ENCODE measurements around the gene POU4F3. TPM values are rescaled to one million over a fixed set of nuclear protein-coding genes. Genes with fewer than 3 reads are reported as not detected.
"Not testable (repeated sequence)": the region's sequence is repeated elsewhere in the genome, so short reads cannot be mapped to it uniquely, and the experiment has no call there.

Gene POU4F3
- total RNA-seq: not detected

- Mint-ChIP-seq H3K27ac (no peak within 1 kb of the TSS), H3K4me1 (ENCODE audit: low read depth) (peaks cover 2% of the 10 kb centered on the region), H3K27me3 (peaks cover 84% of the 10 kb centered on the region), H3K9me3 (no peaks in the 10 kb centered on the region), H3K4me3 (no peak within 1 kb of the TSS), H3K36me3 (peaks cover 3% of the 10 kb centered on the region)
- DNase-seq: no peak
- ChIA-PET POLR2A (no interaction called here), CTCF (no interaction called here)
- intact Hi-C loops (cut with micrococcal nuclease): no loop called here
Measured at GRCh38 chr5:146338774-146339714, at the start of gene POU4F3. POU4F3 (plus strand) TSS chr5:146338839; CDS start chr5:146339113, 274 bp downstream.

- ChIA-PET CTCF (interaction anchor here (1.5 kb wide), 1 partner anchor 137 kb away, joined by 7 read pairs; no protein-coding TSS in a partner anchor), POLR2A (no interaction called here)
- Mint-ChIP-seq H3K36me3 (peaks cover 4% of the 10 kb centered on the region), H3K9me3 (no peaks in the 10 kb centered on the region), H3K27me3 (no peaks in the 10 kb centered on the region), H3K4me3 (no peak overlapping the region), H3K27ac (no peak overlapping the region), H3K4me1 (ENCODE audit: low read depth) (no peaks in the 10 kb centered on the region)
- no peak for DNase-seq
- intact Hi-C loops (cut with micrococcal nuclease): no loop called here
Measured at GRCh38 chr5:146290318-146290717, 48.3 kb upstream of the POU4F3 start.

GRCh38 chr5:146291421-146292074 is 47.1 kb upstream of the POU4F3 start:
- Mint-ChIP-seq H3K36me3 (peaks cover 2% of the 10 kb centered on the region), H3K9me3 (no peaks in the 10 kb centered on the region), H3K4me1 (ENCODE audit: low read depth) (no peaks in the 10 kb centered on the region), H3K4me3 (no peak overlapping the region), H3K27me3 (no peaks in the 10 kb centered on the region), H3K27ac (no peak overlapping the region)
- intact Hi-C loops (cut with micrococcal nuclease): loop anchor here (1.0 kb wide), 1 partner anchor 136 kb away; no protein-coding TSS in a partner anchor
- no peak for DNase-seq
- ChIA-PET POLR2A (no interaction called here), CTCF (interaction anchor here (2.0 kb wide), 1 partner anchor 136 kb away, joined by 9 read pairs; no protein-coding TSS in a partner anchor)

GRCh38 chr5:146296245-146296644 is 42.4 kb upstream of the POU4F3 start:
- no peak for DNase-seq
- CTCF ChIA-PET: no interaction called here
- Mint-ChIP-seq H3K4me3 (no peak overlapping the region), H3K36me3 (no peaks in the 10 kb centered on the region), H3K4me1 (ENCODE audit: low read depth) (no peaks in the 10 kb centered on the region), H3K27ac (no peak overlapping the region), H3K9me3 (no peaks in the 10 kb centered on the region), H3K27me3 (no peaks in the 10 kb centered on the region)
- POLR2A ChIA-PET: no interaction called here
- intact Hi-C loops (cut with micrococcal nuclease): no loop called here

- DNase-seq; H3K9me3 Mint-ChIP-seq; intact Hi-C loops (cut with micrococcal nuclease); POLR2A ChIA-PET; H3K4me1 Mint-ChIP-seq (ENCODE audit: low read depth); H3K36me3 Mint-ChIP-seq; H3K4me3 Mint-ChIP-seq; H3K27ac Mint-ChIP-seq; CTCF ChIA-PET; H3K27me3 Mint-ChIP-seq: not testable (repeated sequence)
Measured at GRCh38 chr5:146298920-146299319, 39.7 kb upstream of the POU4F3 start.

GRCh38 chr5:146301626-146302025 is 37.0 kb upstream of the POU4F3 start:
- Mint-ChIP-seq H3K9me3 (no peaks in the 10 kb centered on the region), H3K4me3 (no peak overlapping the region), H3K36me3 (no peaks in the 10 kb centered on the region), H3K4me1 (ENCODE audit: low read depth) (no peaks in the 10 kb centered on the region), H3K27ac (no peak overlapping the region), H3K27me3 (no peaks in the 10 kb centered on the region)
- intact Hi-C loops (cut with micrococcal nuclease): no loop called here
- ChIA-PET CTCF (no interaction called here), POLR2A (interaction anchor here (0.9 kb wide), 1 partner anchor 181 kb away, joined by 3 read pairs; no protein-coding TSS in a partner anchor)
- no peak for DNase-seq

- Mint-ChIP-seq H3K4me3 (no peak overlapping the region), H3K27ac (no peak overlapping the region), H3K27me3 (no peaks in the 10 kb centered on the region), H3K4me1 (ENCODE audit: low read depth) (no peaks in the 10 kb centered on the region), H3K9me3 (no peaks in the 10 kb centered on the region), H3K36me3 (no peaks in the 10 kb centered on the region)
- CTCF ChIA-PET: no interaction called here
- no peak for DNase-seq
- POLR2A ChIA-PET: no interaction called here
- intact Hi-C loops (cut with micrococcal nuclease): no loop called here
Measured at GRCh38 chr5:146302406-146302805, 36.2 kb upstream of the POU4F3 start.

- H3K4me1 Mint-ChIP-seq (ENCODE audit: low read depth): no peaks in the 10 kb centered on the region
- H3K9me3 Mint-ChIP-seq: no peaks in the 10 kb centered on the region
- no peak for DNase-seq
- POLR2A ChIA-PET: no interaction called here
- no peak overlapping the region for H3K27ac Mint-ChIP-seq
- no peaks in the 10 kb centered on the region for H3K27me3 Mint-ChIP-seq
- H3K36me3 Mint-ChIP-seq: no peaks in the 10 kb centered on the region
- intact Hi-C loops (cut with micrococcal nuclease): no loop called here
- H3K4me3 Mint-ChIP-seq: no peak overlapping the region
- CTCF ChIA-PET: interaction anchor here (1.5 kb wide), 1 partner anchor 120 kb away, joined by 4 read pairs; no protein-coding TSS in a partner anchor
Measured at GRCh38 chr5:146306838-146307237, 31.8 kb upstream of the POU4F3 start.

GRCh38 chr5:146307796-146308195 is 30.8 kb upstream of the POU4F3 start:
- intact Hi-C loops (cut with micrococcal nuclease): no loop called here
- POLR2A ChIA-PET: no interaction called here
- no peaks in the 10 kb centered on the region for H3K9me3 Mint-ChIP-seq
- no peak overlapping the region for H3K27ac Mint-ChIP-seq
- CTCF ChIA-PET: interaction anchor here (1.5 kb wide), 1 partner anchor 119 kb away, joined by 4 read pairs; no protein-coding TSS in a partner anchor
- peaks cover under 1% of the 10 kb centered on the region for H3K4me1 Mint-ChIP-seq (ENCODE audit: low read depth)
- no peaks in the 10 kb centered on the region for H3K27me3 Mint-ChIP-seq
- DNase-seq: no peak
- no peak overlapping the region for H3K4me3 Mint-ChIP-seq
- H3K36me3 Mint-ChIP-seq: no peaks in the 10 kb centered on the region

- POLR2A ChIA-PET: no interaction called here
- no peaks in the 10 kb centered on the region for H3K36me3 Mint-ChIP-seq
- CTCF ChIA-PET: no interaction called here
- intact Hi-C loops (cut with micrococcal nuclease): no loop called here
- peaks cover 6% of the 10 kb centered on the region for H3K4me1 Mint-ChIP-seq (ENCODE audit: low read depth)
- no peak for DNase-seq
- no peak overlapping the region for H3K27ac Mint-ChIP-seq
- no peaks in the 10 kb centered on the region for H3K9me3 Mint-ChIP-seq
- peaks cover 7% of the 10 kb centered on the region for H3K27me3 Mint-ChIP-seq
- no peak overlapping the region for H3K4me3 Mint-ChIP-seq
Measured at GRCh38 chr5:146310540-146310939, 28.1 kb upstream of the POU4F3 start.

- CTCF ChIA-PET: no interaction called here
- Mint-ChIP-seq H3K4me1 (ENCODE audit: low read depth) (peaks cover 6% of the 10 kb centered on the region), H3K27me3 (peaks cover 7% of the 10 kb centered on the region), H3K36me3 (no peaks in the 10 kb centered on the region), H3K4me3 (no peak overlapping the region), H3K27ac (no peak overlapping the region), H3K9me3 (no peaks in the 10 kb centered on the region)
- POLR2A ChIA-PET: no interaction called here
- intact Hi-C loops (cut with micrococcal nuclease): no loop called here
- no peak for DNase-seq
Measured at GRCh38 chr5:146311278-146311677, 27.4 kb upstream of the POU4F3 start.

- POLR2A ChIA-PET: interaction anchor here (0.6 kb wide), 1 partner anchor 940 kb away, joined by 4 read pairs; no protein-coding TSS in a partner anchor
- DNase-seq: no peak
- no peaks in the 10 kb centered on the region for H3K9me3 Mint-ChIP-seq
- H3K4me1 Mint-ChIP-seq (ENCODE audit: low read depth): peaks cover 6% of the 10 kb centered on the region
- no peak overlapping the region for H3K27ac Mint-ChIP-seq
- CTCF ChIA-PET: no interaction called here
- H3K36me3 Mint-ChIP-seq: no peaks in the 10 kb centered on the region
- peaks cover 7% of the 10 kb centered on the region for H3K27me3 Mint-ChIP-seq
- H3K4me3 Mint-ChIP-seq: no peak overlapping the region
- intact Hi-C loops (cut with micrococcal nuclease): no loop called here
Measured at GRCh38 chr5:146313027-146313426, 25.6 kb upstream of the POU4F3 start.
